Activated effector memory CD4-positive, alpha-beta T cell treated with anti-CD3 and anti-CD28 coated beads, Interleukin-2, amount 50 U/mL, for 16 hours (primary cell): ENCODE measurements around the gene RFTN1.

Experiments
- DNase-seq: peaks from one replicate; pipeline ENCODE4 v3.0.0-alpha.2; 2020

Gene RFTN1

DNA sequence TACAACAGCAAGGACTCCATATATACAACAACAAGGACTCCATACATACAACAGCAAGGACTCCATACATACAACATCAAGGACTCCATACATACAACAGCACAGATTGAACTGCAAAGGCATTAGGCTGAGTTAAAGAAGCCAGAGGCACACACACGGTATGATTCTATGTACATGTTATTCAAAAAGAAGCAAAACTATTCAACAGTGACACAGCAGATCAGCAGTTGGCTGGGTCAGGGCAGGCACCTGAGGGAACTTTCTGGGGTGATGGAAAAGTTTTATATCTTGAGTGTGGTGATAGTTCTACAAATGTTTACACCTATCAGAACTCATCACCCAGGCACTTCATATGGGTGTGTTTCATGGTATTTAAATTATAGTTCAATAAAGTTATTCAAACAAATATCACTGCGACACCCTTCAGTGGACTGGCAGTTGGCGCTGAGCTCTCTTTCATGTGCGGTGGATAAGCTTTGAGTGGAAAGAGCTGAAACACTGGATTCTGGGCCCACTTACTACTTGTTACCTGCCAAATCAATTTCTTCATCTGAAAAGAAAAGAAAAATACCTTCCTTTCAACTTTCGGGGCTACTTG lies 28.0 kb downstream of the RFTN1 start:
- no peak for DNase-seq

- no peak for DNase-seq
Observed at GRCh38 chr3:16484984-16485383, 28.5 kb downstream of the RFTN1 start.

- no peak for DNase-seq
Observed at GRCh38 chr3:16484216-16484615, 29.3 kb downstream of the RFTN1 start.

DNA sequence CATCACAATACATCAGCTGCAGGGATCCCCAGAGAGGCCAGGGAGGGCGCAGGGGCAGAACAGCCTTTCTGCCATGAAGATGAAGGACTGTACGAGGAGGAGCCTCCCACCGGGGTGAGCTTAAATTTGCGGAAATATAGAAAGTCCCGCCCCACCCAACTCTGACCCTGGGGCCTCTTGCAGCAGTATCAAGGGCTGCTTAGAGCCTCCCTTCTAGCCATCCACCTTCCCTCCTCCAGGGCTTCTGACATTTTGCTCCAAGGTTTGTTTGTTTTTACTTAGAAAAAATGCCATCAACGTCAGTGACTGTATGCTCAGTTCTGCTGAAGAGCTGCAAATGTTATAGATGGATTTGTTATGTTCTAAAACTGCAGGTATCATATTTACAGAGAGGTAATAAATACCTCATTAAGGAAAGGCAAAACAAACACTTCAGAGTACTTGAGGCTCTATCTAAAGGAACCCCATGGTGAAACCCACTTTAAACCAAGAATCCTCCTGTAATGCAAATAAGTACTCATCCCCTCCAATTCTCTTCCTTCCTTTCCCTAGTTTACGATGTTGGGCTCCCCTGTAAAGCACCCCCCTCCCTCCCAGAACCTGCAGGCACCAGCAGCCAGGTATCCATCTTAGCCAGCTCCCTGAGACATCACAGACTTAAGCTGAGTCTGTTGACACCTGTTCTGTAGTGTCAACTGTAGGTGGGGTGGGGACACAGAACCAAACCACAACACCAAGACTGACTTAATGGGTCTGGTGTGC lies 30.5 kb downstream of the RFTN1 start:
- peak; percentile 72 for DNase-seq

DNA sequence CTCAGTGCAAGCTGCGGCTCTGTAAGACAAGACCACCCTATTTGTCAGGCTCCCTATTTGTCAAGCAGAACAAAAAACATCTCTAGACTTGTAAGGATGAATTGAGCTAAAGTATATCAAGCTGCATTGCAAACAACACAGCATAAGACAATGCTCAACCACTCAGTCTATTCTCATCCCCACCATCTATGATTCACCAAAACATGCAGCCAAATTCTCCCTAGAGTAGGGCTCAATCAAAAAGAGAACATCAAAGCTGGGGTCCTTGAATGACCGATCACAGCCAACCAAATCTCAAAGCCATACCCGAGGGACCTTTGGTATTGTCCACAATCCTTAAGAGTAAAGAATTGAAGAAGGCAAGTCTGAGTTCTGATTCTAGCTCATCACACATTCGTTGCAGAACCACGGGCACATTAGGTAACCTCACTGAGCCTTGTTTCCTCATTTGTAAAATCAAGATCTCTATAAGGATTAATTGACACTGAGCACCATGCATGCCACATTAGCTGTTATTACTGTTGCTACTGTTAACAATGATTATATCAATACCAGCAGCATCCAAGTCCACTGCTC lies 31.2 kb downstream of the RFTN1 start:
- DNase-seq, result no peak

DNA sequence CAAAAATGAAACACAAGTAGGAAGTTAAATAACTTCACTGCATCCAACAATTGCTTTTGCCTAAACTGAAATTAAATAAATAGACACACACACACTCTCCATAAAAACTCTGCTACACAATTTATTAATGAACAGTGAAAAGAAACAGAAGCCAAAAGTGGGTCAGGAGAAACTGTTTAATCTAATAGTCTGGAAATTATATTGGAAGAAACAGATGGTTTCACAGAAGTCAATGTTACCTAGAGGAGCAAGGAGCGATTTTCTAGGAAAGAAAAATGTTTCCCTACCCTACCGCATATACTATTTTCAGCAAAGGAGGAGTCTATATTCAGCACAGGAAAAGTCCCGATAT lies 32.0 kb downstream of the RFTN1 start:
- DNase-seq, result no peak

GRCh38 chr3:16480861-16481545 lies 32.5 kb downstream of the RFTN1 start:
- no peak for DNase-seq

DNA sequence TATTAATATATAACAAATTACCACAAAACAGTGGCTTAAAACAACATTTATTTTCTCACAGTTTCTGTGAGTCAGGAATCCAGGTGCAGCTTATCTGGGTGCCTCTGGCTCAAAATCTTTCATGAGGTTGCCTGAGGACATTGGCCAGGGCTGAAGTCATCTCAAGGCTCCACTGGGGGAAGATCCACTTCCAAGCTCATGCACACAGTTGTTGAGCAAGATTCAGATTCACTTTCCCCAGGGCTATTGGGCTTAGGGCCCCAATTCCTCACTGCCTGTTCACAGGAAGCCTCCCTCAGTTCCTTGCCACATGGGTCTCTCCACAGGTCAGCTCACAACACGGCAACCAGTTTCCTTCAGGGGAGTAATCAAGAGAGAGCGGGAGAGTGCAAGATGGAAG lies 35.0 kb downstream of the RFTN1 start:
- DNase-seq, result no peak

- DNase-seq, result no peak
Observed at GRCh38 chr3:16477521-16477920, 36.0 kb downstream of the RFTN1 start.

DNA sequence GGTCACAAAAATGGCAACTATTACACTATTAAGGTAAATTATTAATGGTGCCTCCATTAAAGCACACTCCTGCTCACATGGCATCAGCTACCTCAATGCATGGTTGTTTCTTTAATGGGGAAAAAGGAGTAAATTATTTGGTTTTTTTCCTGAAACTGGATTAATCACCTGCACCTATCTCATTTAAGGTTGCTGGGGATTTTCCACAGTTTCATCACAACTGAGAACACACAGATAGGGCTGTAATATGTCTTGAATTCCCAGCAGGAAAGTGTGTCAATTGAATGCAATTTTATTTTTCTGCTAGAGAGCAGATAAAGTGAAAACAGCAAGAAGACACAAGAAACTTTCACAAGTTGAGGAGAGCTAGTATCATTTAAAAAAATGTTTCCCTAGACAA lies 36.4 kb downstream of the RFTN1 start:
- DNase-seq, result no peak

DNA sequence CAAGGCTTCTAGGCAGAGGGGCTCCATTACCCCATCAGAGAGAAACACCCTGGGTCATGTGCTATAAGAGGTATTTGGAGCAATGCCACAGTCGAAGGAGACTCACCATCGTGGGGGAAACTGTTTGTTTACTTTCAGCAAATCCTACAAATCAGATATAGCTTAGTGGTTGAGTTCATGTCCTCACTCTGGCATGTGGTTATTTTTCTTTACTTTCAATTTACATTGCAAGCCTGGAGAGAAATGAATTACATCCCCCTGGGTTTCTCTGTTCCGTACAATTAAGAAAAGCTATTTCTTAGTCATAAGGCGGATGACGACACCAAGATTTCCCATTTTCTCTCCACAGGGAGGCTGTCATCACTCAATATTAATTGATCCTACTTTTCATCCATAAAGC lies 36.9 kb downstream of the RFTN1 start:
- DNase-seq, result no peak

DNA sequence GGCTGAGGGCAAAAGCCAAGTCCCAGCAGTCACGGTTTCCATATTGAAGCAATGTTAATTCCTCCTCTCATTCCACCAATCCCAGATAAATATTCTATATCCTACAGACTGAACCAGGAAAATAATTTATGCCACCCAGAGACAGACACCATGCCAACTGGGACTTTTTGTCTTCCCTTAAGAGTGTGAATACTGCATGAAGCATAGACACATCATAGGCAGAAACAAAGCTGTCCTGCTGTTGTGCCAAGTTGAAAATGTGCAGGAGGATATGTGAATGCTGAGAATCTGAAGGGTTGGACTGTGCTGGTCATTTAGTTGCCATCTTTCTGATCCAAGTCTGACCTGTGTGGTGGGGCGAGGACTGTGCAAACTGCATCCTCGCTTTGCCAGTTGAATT lies 37.7 kb downstream of the RFTN1 start:
- DNase-seq, result no peak

DNA sequence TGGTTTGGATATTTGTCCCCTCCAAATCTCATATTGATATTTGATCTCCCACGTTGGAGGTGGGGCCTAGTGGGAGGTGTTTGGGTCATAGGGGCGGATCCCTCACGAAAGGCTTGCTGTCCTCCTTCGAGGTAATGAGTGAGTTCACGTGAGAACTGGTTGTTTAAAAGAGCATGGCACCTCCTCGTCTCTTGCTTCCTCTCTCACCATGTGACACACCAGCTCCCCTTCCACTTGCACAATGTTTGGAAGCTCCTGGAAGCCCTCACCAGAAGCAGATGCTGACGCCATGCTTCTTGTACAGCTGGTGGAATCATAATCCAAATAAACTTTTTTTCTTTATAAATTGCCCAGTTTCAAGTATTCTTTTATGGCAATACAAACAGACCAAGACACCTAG lies 38.6 kb downstream of the RFTN1 start:
- no peak for DNase-seq

DNA sequence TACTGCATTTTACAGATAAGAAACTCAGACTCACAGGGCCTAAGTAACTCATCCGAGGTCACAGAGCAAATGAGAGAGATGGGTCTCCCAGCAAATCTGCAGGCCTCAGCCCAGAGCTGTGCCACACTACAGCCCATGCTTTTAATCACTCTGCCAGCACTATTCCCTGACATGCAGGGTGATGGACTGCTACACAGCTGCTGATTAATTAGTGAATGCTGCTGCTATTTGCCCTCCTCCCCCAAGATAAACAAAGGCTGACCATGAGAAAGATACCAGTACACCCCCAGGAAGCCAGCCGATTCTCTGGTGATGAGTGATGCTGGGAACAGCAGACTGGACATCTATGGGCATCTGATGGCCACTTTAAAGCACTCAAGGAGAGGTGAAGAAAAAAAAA lies 39.3 kb downstream of the RFTN1 start:
- no peak for DNase-seq

GRCh38 chr3:16472593-16472992 lies 40.9 kb downstream of the RFTN1 start:
- DNase-seq, result no peak

GRCh38 chr3:16471897-16472296 lies 41.6 kb downstream of the RFTN1 start:
- no peak for DNase-seq

GRCh38 chr3:16470590-16470989 lies 42.9 kb downstream of the RFTN1 start:
- no peak for DNase-seq

DNA sequence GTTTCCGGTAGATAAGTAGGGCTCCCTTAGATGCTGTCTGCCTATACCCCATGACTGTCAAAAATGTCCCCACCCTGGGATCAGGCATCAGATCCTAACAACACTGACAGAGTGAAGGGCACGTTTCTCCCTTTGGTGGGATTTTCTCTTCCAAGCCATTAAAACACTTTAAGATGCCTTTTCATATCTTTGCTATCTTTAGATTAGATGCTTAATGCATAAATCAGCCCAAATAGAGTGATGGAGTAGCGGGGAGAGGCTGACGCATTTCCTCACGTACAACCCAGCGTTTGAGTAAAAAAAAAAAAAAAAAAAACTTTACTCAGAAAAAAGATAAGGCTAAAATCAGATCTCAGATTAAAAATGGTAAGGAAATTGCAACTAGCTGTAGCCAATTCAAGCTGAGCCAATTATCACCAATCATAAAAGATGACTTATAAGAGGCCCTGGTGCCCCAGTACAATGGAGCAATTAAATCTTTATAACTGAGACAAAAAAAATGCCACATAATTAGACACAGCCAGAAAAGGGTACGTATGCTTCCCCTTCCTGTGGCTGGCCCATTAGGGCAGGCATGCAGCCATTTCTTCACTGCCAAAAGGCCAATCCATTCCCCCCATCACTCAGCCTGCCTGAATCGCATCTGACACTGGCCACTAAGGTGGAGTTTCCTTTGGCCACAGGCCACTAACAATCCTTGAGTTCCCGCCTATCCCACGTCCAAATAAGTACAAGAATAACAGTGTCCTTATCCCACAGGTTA lies 45.0 kb downstream of the RFTN1 start:
- no peak for DNase-seq

- DNase-seq, result no peak
Observed at GRCh38 chr3:16468002-16468335, 45.5 kb downstream of the RFTN1 start.

DNA sequence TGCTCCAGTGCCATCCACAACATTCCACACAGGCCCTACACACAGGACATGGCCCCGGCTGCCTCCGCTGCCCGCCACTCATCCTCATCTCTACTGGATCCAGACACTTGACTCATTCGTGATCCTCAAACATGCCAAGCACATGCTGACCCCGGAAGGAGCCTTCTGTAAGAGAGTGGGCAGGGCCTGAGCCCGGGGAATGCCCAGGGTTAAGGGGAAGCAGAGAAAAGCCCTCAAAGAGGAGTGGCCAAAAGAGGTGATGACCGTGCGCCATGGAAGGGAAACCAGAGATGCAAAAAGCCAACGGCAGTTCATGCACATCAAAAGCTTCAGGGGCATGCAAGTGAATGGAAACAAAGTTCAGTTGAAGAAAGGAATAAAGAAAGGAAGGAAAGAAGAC lies 46.1 kb downstream of the RFTN1 start:
- peak; percentile 78 for DNase-seq

- no peak for DNase-seq
Observed at GRCh38 chr3:16466822-16467221, 46.7 kb downstream of the RFTN1 start.

- DNase-seq, result no peak
Observed at GRCh38 chr3:16464511-16465148, 48.9 kb downstream of the RFTN1 start.

DNA sequence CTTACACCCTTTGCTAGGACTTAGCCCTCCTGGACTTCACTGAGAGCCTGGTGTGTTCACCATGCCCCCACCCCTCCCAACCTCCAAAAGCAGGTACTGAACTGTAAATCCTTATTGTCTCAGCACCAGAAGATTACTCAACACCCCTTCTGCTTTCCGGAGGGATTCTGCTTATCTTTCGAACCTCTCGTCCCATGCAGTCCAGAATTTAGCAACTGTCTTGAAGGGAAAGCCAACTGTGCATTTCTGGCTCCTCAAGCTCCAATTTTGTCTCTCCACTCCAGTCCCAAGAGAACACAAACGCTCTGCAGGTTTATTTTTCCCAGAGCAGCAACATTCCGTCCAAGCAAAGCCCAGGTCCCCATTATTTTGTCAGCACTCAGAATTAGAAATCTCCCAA lies 49.6 kb downstream of the RFTN1 start:
- no peak for DNase-seq
